Fibroblast of pulmonary artery (primary cell): Measurements from ENCODE around the gene CORO6.

Experiments
- DNase-seq: peaks from one replicate; pipeline ENCODE4 v3.0.0-alpha.2; 2010; ENCODE audit warnings: low read depth
- H3K4me3 ChIP-seq: replicated peaks from 2 replicates; pipeline ENCODE4 v1.5.1; 2011; ENCODE audit warnings: low read depth, mild to moderate bottlenecking, control low read depth, low read length, moderate library complexity
- CTCF ChIP-seq: IDR thresholded peaks from 2 replicates; pipeline ENCODE4 v1.5.1; 2011; ENCODE audit warnings: mild to moderate bottlenecking, control low read depth, low read length, inconsistent platforms; ENCODE audit errors: missing control alignments

Gene CORO6

GRCh38 chr17:29588017-29588561 lies 34.6 kb downstream of the CORO6 start:
- TF ChIP-seq CTCF: no peak
- H3K4me3 ChIP-seq: peak overlapping the region; percentile 75
- no peak for DNase-seq

DNA sequence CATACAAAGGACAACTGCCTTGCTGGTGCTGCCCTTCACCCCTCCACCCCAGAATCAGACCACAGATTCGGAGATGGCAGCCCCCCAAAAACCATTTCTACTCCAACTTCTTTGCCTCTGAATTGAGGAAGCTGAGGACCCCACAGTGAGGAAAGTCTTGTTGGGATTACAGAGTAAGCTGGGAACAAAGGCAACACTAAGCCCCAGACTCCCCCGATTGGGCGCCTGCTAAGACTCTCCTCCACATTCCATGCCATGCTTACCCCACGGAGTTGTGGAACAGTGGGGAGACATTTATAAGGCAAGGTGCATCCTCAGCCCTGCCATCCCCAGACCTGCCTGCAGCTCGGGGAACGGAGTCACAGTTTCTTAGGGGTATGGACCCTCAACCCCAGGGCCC lies 35.1 kb downstream of the CORO6 start:
- H3K4me3 ChIP-seq: peak overlapping the region; percentile 75
- TF ChIP-seq CTCF: no peak
- no peak for DNase-seq

GRCh38 chr17:29586676-29587469 lies 35.8 kb downstream of the CORO6 start:
- DNase-seq: no peak
- no peak for TF ChIP-seq CTCF
- H3K4me3 ChIP-seq: no peak overlapping the region

DNA sequence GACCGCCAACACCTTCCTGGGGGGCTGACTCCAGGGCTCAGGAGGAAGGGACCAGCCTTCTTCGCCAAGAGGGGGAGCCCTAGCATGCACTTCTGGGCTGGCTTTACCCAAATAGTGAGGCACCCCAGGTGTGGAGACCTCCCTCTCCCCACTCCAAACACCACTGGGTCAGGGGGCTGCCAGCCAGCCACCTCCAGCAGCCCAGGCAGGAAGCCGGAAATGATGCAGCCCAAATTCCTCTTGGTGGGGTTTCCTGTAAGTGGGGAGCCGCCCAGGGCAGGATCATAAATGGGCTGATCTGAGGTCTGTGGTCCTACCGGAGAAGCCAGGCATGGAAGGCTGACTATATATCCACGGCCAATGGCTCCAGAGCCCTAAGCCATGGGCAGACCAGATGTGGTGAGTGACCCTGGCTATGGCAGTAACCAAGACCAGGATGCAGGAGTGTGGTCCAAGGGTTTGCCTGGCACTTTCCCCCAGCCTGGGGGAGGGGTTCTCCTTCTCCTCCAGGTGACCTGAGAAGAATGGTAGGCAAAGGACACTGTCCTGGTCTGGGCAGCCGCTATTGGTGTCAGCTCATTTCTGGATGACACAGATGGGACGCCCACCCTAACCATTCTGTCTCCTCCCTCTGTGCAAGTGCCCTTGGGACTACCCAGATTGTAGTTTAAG lies 37.5 kb downstream of the CORO6 start:
- peak; percentile 36 for DNase-seq
- no peak overlapping the region for H3K4me3 ChIP-seq
- TF ChIP-seq CTCF: peak; percentile 35

DNA sequence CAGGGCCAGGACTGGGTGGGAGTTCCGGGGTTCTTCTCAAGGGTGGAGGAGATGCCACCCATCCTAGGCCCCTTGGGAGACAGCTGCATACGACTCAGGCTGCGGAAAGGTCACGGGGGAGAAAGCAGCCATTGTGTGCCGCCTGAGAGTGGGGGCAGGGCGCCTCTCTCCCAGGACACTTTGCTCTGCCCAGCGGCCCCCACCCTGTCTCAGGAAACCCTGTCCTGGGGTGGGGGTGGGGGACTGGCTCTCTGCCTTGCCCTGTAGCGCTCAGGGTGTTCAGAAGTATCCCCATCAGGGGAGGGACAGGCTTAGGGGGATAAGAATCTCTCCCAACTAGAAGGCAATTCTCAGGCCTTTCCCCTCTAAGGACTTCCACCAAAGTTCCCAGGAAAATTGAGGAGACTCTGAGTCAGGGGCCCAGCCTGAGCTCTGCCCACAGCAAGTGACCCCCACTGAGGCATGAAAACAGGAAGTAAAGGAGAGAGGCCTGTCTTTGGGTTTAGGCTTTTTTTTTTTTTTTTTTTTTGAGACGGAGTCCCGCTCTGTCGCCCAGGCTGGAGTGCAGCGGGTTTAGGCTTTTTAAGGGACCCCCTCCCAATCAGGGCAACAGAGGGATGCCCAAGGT lies 38.1 kb downstream of the CORO6 start:
- H3K4me3 ChIP-seq: no peak overlapping the region
- DNase-seq: no peak
- no peak for TF ChIP-seq CTCF

GRCh38 chr17:29583324-29584248 lies 39.1 kb downstream of the CORO6 start:
- TF ChIP-seq CTCF: no peak
- no peak for DNase-seq

More at GRCh38 chr17:29583324-29584248, 39.1 kb downstream of the CORO6 start:
- no peak overlapping the region for H3K4me3 ChIP-seq
